Measurements from ENCODE around the gene PTTG2. TPM values are rescaled to one million over a fixed set of nuclear protein-coding genes. Genes with fewer than 3 reads are reported as not detected.

The PTTG2 gene
- total and polyA plus RNA-seq, 2 of the 4 experiments (the other 2 are of a cell fraction), result not detected

DNA sequence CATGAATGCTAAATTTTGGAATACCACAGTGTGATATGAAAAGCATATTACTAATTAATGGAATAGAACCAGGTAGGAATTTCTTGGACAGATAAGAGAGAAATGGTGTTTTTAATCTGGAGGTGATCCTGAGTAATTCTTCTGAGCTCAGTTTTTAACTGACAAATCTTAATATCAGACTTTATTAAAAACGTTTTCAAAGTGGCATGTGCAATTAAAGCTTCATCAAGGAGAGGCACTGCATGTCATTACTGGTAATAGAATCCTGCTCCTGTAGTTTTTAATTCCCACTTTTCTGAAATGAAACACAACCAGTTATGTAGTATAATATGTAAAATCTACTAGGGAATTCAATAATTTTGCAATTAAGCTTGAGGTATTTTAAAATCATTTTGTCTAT is 7.0 kb upstream of the PTTG2 start:
- DNase-seq, result no peak
- H3K23ac ChIP-seq (ENCODE audit: low read depth, low read length), result no peak overlapping the region
- H3K18ac ChIP-seq (ENCODE audit: low read depth, low read length), result no peak overlapping the region
- no peak overlapping the region for H3K14ac ChIP-seq (replicated peaks; ENCODE audit: low read depth, low read length)
- POLR2A ChIA-PET (ENCODE audit: unreplicated experiment), result no interaction called here
- BruUV-seq (replicated peaks), result no TSS peak
- CTCF ChIA-PET, result no interaction called here
- no peak overlapping the region for H2BK15ac ChIP-seq (ENCODE audit: low read depth, low read length)
- H3K9ac ChIP-seq (ENCODE audit: low read depth, low read length), result no peak overlapping the region
- no peaks in the 10 kb centered on the region for H3K36me3 ChIP-seq (ENCODE audit: control insufficient read depth, insufficient read depth, low read length)
- H4K91ac ChIP-seq (ENCODE audit: insufficient read depth, low read depth, low read length), result no peak overlapping the region
- dilution Hi-C loops (cut with HindIII; ENCODE audit: low sequenced_read_pairs, unreplicated experiment), result no loop called here
- no peak overlapping the region for H3K4me2 ChIP-seq (ENCODE audit: low read depth, low read length)
- H4K5ac ChIP-seq (ENCODE audit: low read depth, low read length), result no peak overlapping the region
- H2BK5ac ChIP-seq (ENCODE audit: low read depth, low read length, poor library complexity, severe bottlenecking), result no peak overlapping the region
- no peak overlapping the region for H3K4ac ChIP-seq (ENCODE audit: low read depth, low read length)
- intact Hi-C loops (cut with micrococcal nuclease), result no loop called here
- no peak overlapping the region for H3K56ac ChIP-seq (ENCODE audit: extremely low read depth, insufficient read depth, low read length)
- no peaks in the 10 kb centered on the region for H3K9me3 ChIP-seq (ENCODE audit: control insufficient read depth, insufficient read depth, low read length)
- H2BK120ac ChIP-seq (ENCODE audit: low read depth, low read length), result no peak overlapping the region
- no peak for ATAC-seq (ENCODE audit: low read depth)
- no peaks in the 10 kb centered on the region; the same call in 1 of the 2 replicates for H3K4me1 ChIP-seq (ENCODE audit: control insufficient read depth, insufficient read depth, low read length)
- in situ Hi-C loops (cut with MboI; ENCODE audit: low sequenced_read_pairs), result no loop called here
- peaks cover 23% of the 10 kb centered on the region for H3K27me3 ChIP-seq (ENCODE audit: control insufficient read depth, insufficient read depth, low read length)
- no peak overlapping the region for H2BK20ac ChIP-seq (ENCODE audit: low read depth, low read length)
- H4K20me1 ChIP-seq (ENCODE audit: insufficient read depth, low read length), result peaks cover 5% of the 10 kb centered on the region; the same call in 1 of the 2 replicates
- peaks cover 8% of the 10 kb centered on the region; the same call in 1 of the 2 replicates for H3K9me1 ChIP-seq (ENCODE audit: insufficient read depth, low read length)
- H2AK5ac ChIP-seq (ENCODE audit: low read depth, low read length), result no peak overlapping the region
- H3K27ac ChIP-seq (ENCODE audit: insufficient read depth, low read length), result no peak overlapping the region
- no peak overlapping the region for H3K4me3 ChIP-seq (ENCODE audit: insufficient read depth, low read depth, low read length)
- WGBS, 2 experiments (ENCODE audit: extremely low coverage in 2 of 2, insufficient read length in 1 of 2), result no CpG with 5 or more reads among the region's 1 CpG
- no peak overlapping the region for H4K8ac ChIP-seq (ENCODE audit: low read depth in 2 of 2, low read length in 2 of 2)
- H3K79me1 ChIP-seq (ENCODE audit: low read depth in 1 of 2, low read length in 2 of 2), result no peaks in the 10 kb centered on the region
- no peak overlapping the region for H2AFZ ChIP-seq (replicated peaks; ENCODE audit: low read length, poor library complexity)
- no peak for TF ChIP-seq POLR2A (IDR thresholded peaks at IDR 0.05; ENCODE audit: low read depth, low read length)
- TF ChIP-seq RAD21 (IDR thresholded peaks at IDR 0.05; ENCODE audit: low read length), result no peak
- no peak for TF ChIP-seq FOS (IDR thresholded peaks at IDR 0.05; ENCODE audit: low read depth, low read length)
- TF ChIP-seq CHD1 (IDR thresholded peaks at IDR 0.05; ENCODE audit: low read depth, low read length), result no peak
- TF ChIP-seq MAZ (IDR thresholded peaks at IDR 0.05; ENCODE audit: borderline replicate concordance, low read depth, low read length), result no peak
- no peak overlapping the region for H2AK9ac ChIP-seq (replicated peaks; ENCODE audit: low read depth, low read length, poor library complexity)
